Measurements from ENCODE around the gene BMAL2.

BMAL2 gene

GRCh38 chr12:27355979-27356378 lies 23.3 kb downstream of the BMAL2 start:
- no peak for DNase-seq (ENCODE audit: low spot score)

GRCh38 chr12:27359578-27360340 lies 27.1 kb downstream of the BMAL2 start:
- DNase-seq (ENCODE audit: low spot score): no peak

GRCh38 chr12:27361372-27361771 lies 28.7 kb downstream of the BMAL2 start:
- no peak for DNase-seq (ENCODE audit: low spot score)

GRCh38 chr12:27366621-27367020 lies 34.0 kb downstream of the BMAL2 start:
- no peak for DNase-seq (ENCODE audit: low spot score)

- no peak for DNase-seq (ENCODE audit: low spot score)
Measured at GRCh38 chr12:27367078-27367477, 34.4 kb downstream of the BMAL2 start.

GRCh38 chr12:27382171-27382795 lies 49.6 kb downstream of the BMAL2 start:
- DNase-seq (ENCODE audit: low spot score): no peak
